Vagina (tissue), 2 donors: Measurements from ENCODE around the gene DNAJC28. TPM values are rescaled to one million over a fixed set of nuclear protein-coding genes. Genes with fewer than 3 reads are reported as not detected.
A peak's percentile ranks its signal among the peaks of the same experiment; 100 is the strongest.

Experiments used
- DNase-seq, 2 donors: peaks; one replicate each; pipeline ENCODE4 v3.0.0-alpha.2; 2017; ENCODE audit errors: extremely low spot score in 2 of 2
- H3K27ac ChIP-seq: fragments of 200-600 bp; sonication (generic); one replicate; pipeline ENCODE4 v1.5.1; 2019
- H3K27me3 ChIP-seq: fragments of 200-600 bp; sonication (generic); one replicate; pipeline ENCODE4 v1.5.1; 2019
- H3K36me3 ChIP-seq, 2 donors: fragments of 200-600 bp; sonication (generic); one replicate each; pipeline ENCODE4 v1.5.1; 2017 to 2019
- H3K4me1 ChIP-seq: fragments of 200-600 bp; sonication (generic); one replicate; pipeline ENCODE4 v1.5.1; 2019
- H3K4me3 ChIP-seq, 2 donors: fragments of 200-600 bp; sonication (generic); 1 replicate in 1 of 2; 2 replicates in 1 of 2; pipeline ENCODE4 v1.5.1; 2016 to 2019
- H3K9me3 ChIP-seq: fragments of 200-600 bp; sonication (generic); one replicate; pipeline ENCODE4 v1.5.1; 2019
- CTCF ChIP-seq, 3 experiments: fragments of 450-650 bp in 2 of 3; fragments of 200-600 bp in 1 of 3; sonication (generic) in 1 of 3; IDR thresholded peaks; one replicate each; pipeline ENCODE4 v1.5.1; 2017 to 2019; ENCODE audit warnings: antibody characterized with exemption in 3 of 3, mild to moderate bottlenecking in 2 of 3, moderate library complexity in 2 of 3
- POLR2A ChIP-seq, 2 donors: fragments of 450-650 bp; IDR thresholded peaks; one replicate each; pipeline ENCODE4 v1.6.1; 2017; ENCODE audit warnings: antibody characterized with exemption in 2 of 2, mild to moderate bottlenecking in 2 of 2, moderate library complexity in 2 of 2
- POLR2AphosphoS5 ChIP-seq, 2 donors: sonication (generic); formaldehyde crosslinking; IDR thresholded peaks; one replicate each; pipeline ENCODE4 v1.9.0; 2017; ENCODE audit warnings: antibody characterized with exemption in 2 of 2, mild to moderate bottlenecking in 2 of 2, low read depth in 1 of 2; ENCODE audit not compliant: insufficient read depth in 1 of 2
- intact Hi-C: fragments of 100-400 bp; cut with DNase I; formaldehyde crosslinking; loops from one replicate; pipeline ENCODE4 v1.15.1; 2023
- total RNA-seq: library from RNA; depleted of rRNA; stranded (reverse); fragments of >200 nt; gene quantifications from one replicate; pipeline ENCODE4 v1.2.3, GENCODE V29; 2016

DNAJC28 gene
- total RNA-seq, 1 donor from 2014 or later: 1.5 TPM

- no peaks in the 10 kb centered on the region for H3K4me1 ChIP-seq
- no peaks in the 10 kb centered on the region for H3K36me3 ChIP-seq
- no peaks in the 10 kb centered on the region for H3K27me3 ChIP-seq
- TF ChIP-seq POLR2A (IDR thresholded peaks at IDR 0.05): no peak
- no peak for TF ChIP-seq CTCF (IDR thresholded peaks at IDR 0.05)
- TF ChIP-seq POLR2AphosphoS5 (IDR thresholded peaks at IDR 0.05; ENCODE audit: insufficient read depth in 1 of 2, low read depth in 1 of 2): no peak
- intact Hi-C loops: no loop called here
- H3K27ac ChIP-seq: no peak overlapping the region
- no peak overlapping the region for H3K4me3 ChIP-seq
- no peak for DNase-seq
- no peaks in the 10 kb centered on the region for H3K9me3 ChIP-seq
These were observed 2.6 kb downstream of the DNAJC28 start for GRCh38 chr21:33488936-33489335.

GRCh38 chr21:33487996-33488395 is 3.5 kb downstream of the DNAJC28 start:
- no peak for DNase-seq
- no peak overlapping the region for H3K27ac ChIP-seq
- no peaks in the 10 kb centered on the region for H3K4me1 ChIP-seq
- H3K9me3 ChIP-seq: no peaks in the 10 kb centered on the region
- no peaks in the 10 kb centered on the region for H3K27me3 ChIP-seq
- H3K4me3 ChIP-seq: no peak overlapping the region
- intact Hi-C loops: no loop called here
- no peak for TF ChIP-seq POLR2A (IDR thresholded peaks at IDR 0.05)
- TF ChIP-seq CTCF (IDR thresholded peaks at IDR 0.05): no peak
- TF ChIP-seq POLR2AphosphoS5 (IDR thresholded peaks at IDR 0.05; ENCODE audit: insufficient read depth in 1 of 2, low read depth in 1 of 2): no peak
- no peaks in the 10 kb centered on the region for H3K36me3 ChIP-seq

GRCh38 chr21:33481314-33481943 is 10.1 kb downstream of the DNAJC28 start:
- Histone ChIP-seq H3K27me3 (no peaks in the 10 kb centered on the region), H3K9me3 (no peaks in the 10 kb centered on the region), H3K27ac (no peak overlapping the region), H3K4me1 (peaks cover 22% of the 10 kb centered on the region), H3K4me3 (no peak overlapping the region), H3K36me3 (no peaks in the 10 kb centered on the region)
- DNase-seq: no peak
- intact Hi-C loops: no loop called here
- no peak for TF ChIP-seq CTCF (IDR thresholded peaks at IDR 0.05)
- no peak for TF ChIP-seq POLR2AphosphoS5 (IDR thresholded peaks at IDR 0.05; ENCODE audit: insufficient read depth in 1 of 2, low read depth in 1 of 2)
- no peak for TF ChIP-seq POLR2A (IDR thresholded peaks at IDR 0.05)

- Histone ChIP-seq H3K9me3 (no peaks in the 10 kb centered on the region), H3K27ac (peak overlapping the region; percentile 87), H3K4me3 (peak overlapping the region; percentile 66 to 87), H3K36me3 (no peaks in the 10 kb centered on the region), H3K27me3 (no peaks in the 10 kb centered on the region), H3K4me1 (peaks cover 22% of the 10 kb centered on the region)
- intact Hi-C loops: no loop called here
- no peak for DNase-seq
- TF ChIP-seq CTCF (IDR thresholded peaks at IDR 0.05) (no peak), POLR2A (IDR thresholded peaks at IDR 0.05) (no peak), POLR2AphosphoS5 (IDR thresholded peaks at IDR 0.05; ENCODE audit: insufficient read depth in 1 of 2, low read depth in 1 of 2) (no peak)
These were observed 10.9 kb downstream of the DNAJC28 start for GRCh38 chr21:33480481-33481103.
